ENCODE data around the gene WNK2. TPM values are rescaled to one million over a fixed set of nuclear protein-coding genes. Genes with fewer than 3 reads are reported as not detected.
"Not testable (repeated sequence)": the region's sequence is repeated elsewhere in the genome, so short reads cannot be mapped to it uniquely, and the experiment has no call there.

Gene WNK2
- total RNA-seq, 1 donor from 2014 or later = 1.9 TPM

- Histone ChIP-seq H3K4me1 (ENCODE audit: insufficient read depth, low read length) (no peaks in the 10 kb centered on the region), H3K79me2 (ENCODE audit: insufficient read depth, low read length) (no peaks in the 10 kb centered on the region), H3K36me3 (ENCODE audit: insufficient read depth, low read length) (no peaks in the 10 kb centered on the region), H2AFZ (ENCODE audit: low read depth, low read length) (no peak overlapping the region), H3K9me3 (ENCODE audit: insufficient read depth, low read depth, low read length) (no peaks in the 10 kb centered on the region), H3K27me3 (ENCODE audit: insufficient read depth, low read length) (no peaks in the 10 kb centered on the region), H3K4me3 (ENCODE audit: insufficient read depth, low read depth, low read length) (no peak overlapping the region), H3K9ac (ENCODE audit: low read length) (no peak overlapping the region), H3K4me2 (ENCODE audit: low read length) (no peak overlapping the region), H3K27ac (ENCODE audit: low read depth, low read length) (no peak overlapping the region), H4K20me1 (ENCODE audit: insufficient read depth, low read length) (no peaks in the 10 kb centered on the region)
- Mint-ChIP-seq H3K4me1 (ENCODE audit: low read depth, unreplicated experiment) (no peaks in the 10 kb centered on the region), H3K4me3 (ENCODE audit: unreplicated experiment) (no peak overlapping the region), H3K36me3 (ENCODE audit: low read depth, unreplicated experiment) (peaks cover 2% of the 10 kb centered on the region), H3K9me3 (ENCODE audit: unreplicated experiment) (peaks cover 33% of the 10 kb centered on the region), H3K27ac (ENCODE audit: unreplicated experiment) (no peak overlapping the region), H3K27me3 (ENCODE audit: low read depth, unreplicated experiment) (peaks cover 15% of the 10 kb centered on the region)
- DNase-seq (ENCODE audit: low read depth) (no peak), FAIRE-seq (no peak)
- no peak for TF ChIP-seq EZH2 (IDR thresholded peaks at IDR 0.05; ENCODE audit: insufficient read depth, low read length)
- TF ChIP-seq CTCF (IDR thresholded peaks at IDR 0.05; ENCODE audit: insufficient read depth, low read depth, low read length) = no peak
These were observed 152.8 kb downstream of the WNK2 start for GRCh38 chr9:93336720-93337119.

- not testable (repeated sequence) for H3K4me2 ChIP-seq (ENCODE audit: low read length); H3K27me3 ChIP-seq (ENCODE audit: insufficient read depth, low read length); H3K4me1 ChIP-seq (ENCODE audit: insufficient read depth, low read length); DNase-seq (ENCODE audit: low read depth); H3K4me3 ChIP-seq (ENCODE audit: insufficient read depth, low read depth, low read length); H3K79me2 ChIP-seq (ENCODE audit: insufficient read depth, low read length); H3K4me1 Mint-ChIP-seq (ENCODE audit: low read depth, unreplicated experiment); H3K27me3 Mint-ChIP-seq (ENCODE audit: low read depth, unreplicated experiment); H3K4me3 Mint-ChIP-seq (ENCODE audit: unreplicated experiment); H3K9me3 ChIP-seq (ENCODE audit: insufficient read depth, low read depth, low read length); H4K20me1 ChIP-seq (ENCODE audit: insufficient read depth, low read length); FAIRE-seq; H2AFZ ChIP-seq (ENCODE audit: low read depth, low read length); H3K27ac ChIP-seq (ENCODE audit: low read depth, low read length); H3K36me3 ChIP-seq (ENCODE audit: insufficient read depth, low read length); H3K9ac ChIP-seq (ENCODE audit: low read length); H3K36me3 Mint-ChIP-seq (ENCODE audit: low read depth, unreplicated experiment); H3K27ac Mint-ChIP-seq (ENCODE audit: unreplicated experiment)
- peaks cover 27% of the 10 kb centered on the region for H3K9me3 Mint-ChIP-seq (ENCODE audit: unreplicated experiment)
These were observed 154.3 kb downstream of the WNK2 start for GRCh38 chr9:93338196-93338595.

- no peak overlapping the region for H3K4me2 ChIP-seq (ENCODE audit: low read length)
- no peaks in the 10 kb centered on the region for H4K20me1 ChIP-seq (ENCODE audit: insufficient read depth, low read length)
- peaks cover 12% of the 10 kb centered on the region for H3K27me3 Mint-ChIP-seq (ENCODE audit: low read depth, unreplicated experiment)
- DNase-seq (ENCODE audit: low read depth) (no peak), FAIRE-seq (no peak)
- H2AFZ ChIP-seq (ENCODE audit: low read depth, low read length) = no peak overlapping the region
- H3K36me3 ChIP-seq (ENCODE audit: insufficient read depth, low read length) = no peaks in the 10 kb centered on the region
- no peaks in the 10 kb centered on the region for H3K36me3 Mint-ChIP-seq (ENCODE audit: low read depth, unreplicated experiment)
- no peaks in the 10 kb centered on the region for H3K27me3 ChIP-seq (ENCODE audit: insufficient read depth, low read length)
- no peaks in the 10 kb centered on the region for H3K4me1 Mint-ChIP-seq (ENCODE audit: low read depth, unreplicated experiment)
- H3K4me1 ChIP-seq (ENCODE audit: insufficient read depth, low read length) = no peaks in the 10 kb centered on the region
- no peak for TF ChIP-seq CTCF (IDR thresholded peaks at IDR 0.05; ENCODE audit: insufficient read depth, low read depth, low read length)
- TF ChIP-seq EZH2 (IDR thresholded peaks at IDR 0.05; ENCODE audit: insufficient read depth, low read length) = no peak
- no peak overlapping the region for H3K27ac ChIP-seq (ENCODE audit: low read depth, low read length)
- no peak overlapping the region for H3K27ac Mint-ChIP-seq (ENCODE audit: unreplicated experiment)
- H3K4me3 ChIP-seq (ENCODE audit: insufficient read depth, low read depth, low read length) = no peak overlapping the region
- H3K9ac ChIP-seq (ENCODE audit: low read length) = no peak overlapping the region
- H3K9me3 Mint-ChIP-seq (ENCODE audit: unreplicated experiment) = peaks cover 27% of the 10 kb centered on the region
- no peak overlapping the region for H3K4me3 Mint-ChIP-seq (ENCODE audit: unreplicated experiment)
- no peaks in the 10 kb centered on the region for H3K79me2 ChIP-seq (ENCODE audit: insufficient read depth, low read length)
- no peaks in the 10 kb centered on the region for H3K9me3 ChIP-seq (ENCODE audit: insufficient read depth, low read depth, low read length)
These were observed 156.2 kb downstream of the WNK2 start for GRCh38 chr9:93340091-93340490.

- not testable (repeated sequence) for H4K20me1 ChIP-seq (ENCODE audit: insufficient read depth, low read length); H3K9ac ChIP-seq (ENCODE audit: low read length); H3K27ac ChIP-seq (ENCODE audit: low read depth, low read length); H2AFZ ChIP-seq (ENCODE audit: low read depth, low read length); H3K4me3 ChIP-seq (ENCODE audit: insufficient read depth, low read depth, low read length); DNase-seq (ENCODE audit: low read depth); H3K27me3 ChIP-seq (ENCODE audit: insufficient read depth, low read length); H3K79me2 ChIP-seq (ENCODE audit: insufficient read depth, low read length); H3K9me3 ChIP-seq (ENCODE audit: insufficient read depth, low read depth, low read length); FAIRE-seq; H3K4me1 Mint-ChIP-seq (ENCODE audit: low read depth, unreplicated experiment); H3K4me3 Mint-ChIP-seq (ENCODE audit: unreplicated experiment); H3K36me3 Mint-ChIP-seq (ENCODE audit: low read depth, unreplicated experiment); H3K4me2 ChIP-seq (ENCODE audit: low read length); H3K27ac Mint-ChIP-seq (ENCODE audit: unreplicated experiment); H3K4me1 ChIP-seq (ENCODE audit: insufficient read depth, low read length); H3K36me3 ChIP-seq (ENCODE audit: insufficient read depth, low read length)
- peaks cover 15% of the 10 kb centered on the region for H3K27me3 Mint-ChIP-seq (ENCODE audit: low read depth, unreplicated experiment)
- H3K9me3 Mint-ChIP-seq (ENCODE audit: unreplicated experiment) = peaks cover 26% of the 10 kb centered on the region
These were observed 157.9 kb downstream of the WNK2 start for GRCh38 chr9:93341820-93342219.

- H4K20me1 ChIP-seq (ENCODE audit: insufficient read depth, low read length); H3K9me3 ChIP-seq (ENCODE audit: insufficient read depth, low read depth, low read length); H3K4me1 ChIP-seq (ENCODE audit: insufficient read depth, low read length); H3K36me3 ChIP-seq (ENCODE audit: insufficient read depth, low read length); H3K27me3 ChIP-seq (ENCODE audit: insufficient read depth, low read length); DNase-seq (ENCODE audit: low read depth); H3K27ac ChIP-seq (ENCODE audit: low read depth, low read length); H2AFZ ChIP-seq (ENCODE audit: low read depth, low read length); H3K4me2 ChIP-seq (ENCODE audit: low read length); H3K4me1 Mint-ChIP-seq (ENCODE audit: low read depth, unreplicated experiment); H3K27ac Mint-ChIP-seq (ENCODE audit: unreplicated experiment); H3K36me3 Mint-ChIP-seq (ENCODE audit: low read depth, unreplicated experiment); H3K4me3 Mint-ChIP-seq (ENCODE audit: unreplicated experiment); H3K79me2 ChIP-seq (ENCODE audit: insufficient read depth, low read length); FAIRE-seq; H3K4me3 ChIP-seq (ENCODE audit: insufficient read depth, low read depth, low read length); H3K9ac ChIP-seq (ENCODE audit: low read length): not testable (repeated sequence)
- Mint-ChIP-seq H3K9me3 (ENCODE audit: unreplicated experiment) (peaks cover 20% of the 10 kb centered on the region), H3K27me3 (ENCODE audit: low read depth, unreplicated experiment) (peaks cover 16% of the 10 kb centered on the region)
These were observed 158.5 kb downstream of the WNK2 start for GRCh38 chr9:93342428-93342827.
